ENCODE measurements around the gene VCAN. TPM values are rescaled to one million over a fixed set of nuclear protein-coding genes. Genes with fewer than 3 reads are reported as not detected.
A peak's percentile ranks its signal among the peaks of the same experiment; 100 is the strongest.

Gene VCAN
- total RNA-seq, 1 donor from 2014 or later = 341 TPM

DNA sequence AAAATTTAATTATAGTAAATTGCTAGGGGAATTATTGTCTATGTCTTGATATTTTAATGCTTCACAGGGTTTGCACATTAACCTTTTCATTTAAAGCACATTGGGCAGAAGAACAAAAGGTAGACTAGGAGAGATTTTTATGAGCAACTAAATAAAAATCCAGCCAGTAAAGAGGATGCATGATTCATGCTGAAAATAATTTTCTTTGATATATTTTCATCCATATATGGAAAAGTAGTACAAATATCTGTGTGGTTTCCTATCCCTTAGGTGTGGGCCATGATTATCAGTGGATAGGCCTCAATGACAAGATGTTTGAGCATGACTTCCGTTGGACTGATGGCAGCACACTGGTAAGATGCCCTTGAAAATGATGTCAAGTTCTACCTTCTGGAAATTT is 83.1 kb downstream of the VCAN start:
- Mint-ChIP-seq H3K4me1 (ENCODE audit: unreplicated experiment) (peaks cover 23% of the 10 kb centered on the region), H3K9me3 (no peaks in the 10 kb centered on the region), H3K27me3 (no peaks in the 10 kb centered on the region), H3K4me3 (no peak overlapping the region), H3K27ac (no peak overlapping the region), H3K36me3 (peaks cover 34% of the 10 kb centered on the region)
- TF ChIP-seq, protein P1, sequence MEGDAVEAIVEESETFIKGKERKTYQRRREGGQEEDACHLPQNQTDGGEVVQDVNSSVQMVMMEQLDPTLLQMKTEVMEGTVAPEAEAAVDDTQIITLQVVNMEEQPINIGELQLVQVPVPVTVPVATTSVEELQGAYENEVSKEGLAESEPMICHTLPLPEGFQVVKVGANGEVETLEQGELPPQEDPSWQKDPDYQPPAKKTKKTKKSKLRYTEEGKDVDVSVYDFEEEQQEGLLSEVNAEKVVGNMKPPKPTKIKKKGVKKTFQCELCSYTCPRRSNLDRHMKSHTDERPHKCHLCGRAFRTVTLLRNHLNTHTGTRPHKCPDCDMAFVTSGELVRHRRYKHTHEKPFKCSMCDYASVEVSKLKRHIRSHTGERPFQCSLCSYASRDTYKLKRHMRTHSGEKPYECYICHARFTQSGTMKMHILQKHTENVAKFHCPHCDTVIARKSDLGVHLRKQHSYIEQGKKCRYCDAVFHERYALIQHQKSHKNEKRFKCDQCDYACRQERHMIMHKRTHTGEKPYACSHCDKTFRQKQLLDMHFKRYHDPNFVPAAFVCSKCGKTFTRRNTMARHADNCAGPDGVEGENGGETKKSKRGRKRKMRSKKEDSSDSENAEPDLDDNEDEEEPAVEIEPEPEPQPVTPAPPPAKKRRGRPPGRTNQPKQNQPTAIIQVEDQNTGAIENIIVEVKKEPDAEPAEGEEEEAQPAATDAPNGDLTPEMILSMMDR (conservative IDR thresholded peaks at IDR 0.05) = no peak
- no peak for DNase-seq (ENCODE audit: extremely low spot score, unreplicated experiment)

- Mint-ChIP-seq H3K27me3 (no peaks in the 10 kb centered on the region), H3K9me3 (no peaks in the 10 kb centered on the region), H3K27ac (no peak overlapping the region)
Observed at GRCh38 chr5:83555263-83555662, 83.7 kb downstream of the VCAN start.

GRCh38 chr5:83556190-83556589 is 84.6 kb downstream of the VCAN start:
- H3K27ac Mint-ChIP-seq = no peak overlapping the region
- no peaks in the 10 kb centered on the region for H3K27me3 Mint-ChIP-seq
- peaks cover 43% of the 10 kb centered on the region for H3K36me3 Mint-ChIP-seq
- H3K4me1 Mint-ChIP-seq (ENCODE audit: unreplicated experiment) = peaks cover 33% of the 10 kb centered on the region
- H3K4me3 Mint-ChIP-seq = no peak overlapping the region
- TF ChIP-seq, protein P1 (conservative IDR thresholded peaks at IDR 0.05) = no peak
- DNase-seq (ENCODE audit: extremely low spot score, unreplicated experiment) = no peak
- H3K9me3 Mint-ChIP-seq = no peaks in the 10 kb centered on the region

More at GRCh38 chr5:83555263-83555662, 83.7 kb downstream of the VCAN start:
- Mint-ChIP-seq H3K4me3 (no peak overlapping the region), H3K4me1 (ENCODE audit: unreplicated experiment) (peaks cover 24% of the 10 kb centered on the region), H3K36me3 (peaks cover 34% of the 10 kb centered on the region)
- DNase-seq (ENCODE audit: extremely low spot score, unreplicated experiment) = no peak
- TF ChIP-seq, protein P1 (conservative IDR thresholded peaks at IDR 0.05) = no peak

- peaks cover 52% of the 10 kb centered on the region for H3K4me1 Mint-ChIP-seq (ENCODE audit: unreplicated experiment)
Observed at GRCh38 chr5:83559118-83559785, 87.7 kb downstream of the VCAN start.

DNA sequence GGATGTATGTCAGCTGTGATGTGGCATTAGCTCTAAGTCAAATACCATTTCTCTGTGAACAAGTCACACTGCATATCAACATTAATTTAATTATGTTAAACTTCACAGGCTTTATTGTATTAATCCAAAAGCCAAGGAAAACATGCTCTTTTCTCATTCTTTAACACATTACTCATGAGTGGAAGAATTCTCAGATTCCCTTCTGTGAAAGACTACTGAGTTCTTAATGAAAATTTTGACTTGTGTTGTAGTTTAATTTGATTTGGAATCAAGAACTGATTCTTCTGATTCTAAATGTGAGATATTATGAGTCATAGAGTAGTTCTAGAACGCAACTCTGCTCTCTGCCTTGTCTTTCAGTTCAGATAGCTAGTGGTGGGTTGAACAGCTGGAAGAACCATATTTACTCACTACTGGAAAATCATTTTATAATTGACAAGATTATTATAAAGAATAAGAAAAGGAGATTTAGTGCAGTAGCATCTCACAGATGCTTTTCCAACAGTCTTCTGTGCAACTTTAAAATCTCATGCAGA is 90.6 kb downstream of the VCAN start:
- Mint-ChIP-seq H3K4me3 (no peak overlapping the region), H3K27me3 (no peaks in the 10 kb centered on the region), H3K9me3 (no peaks in the 10 kb centered on the region), H3K4me1 (ENCODE audit: unreplicated experiment) (peaks cover 53% of the 10 kb centered on the region), H3K27ac (no peak overlapping the region), H3K36me3 (peaks cover 34% of the 10 kb centered on the region)
- no peak for DNase-seq (ENCODE audit: extremely low spot score, unreplicated experiment)
- TF ChIP-seq, protein P1 (conservative IDR thresholded peaks at IDR 0.05) = no peak

More at GRCh38 chr5:83559118-83559785, 87.7 kb downstream of the VCAN start:
- H3K27me3 Mint-ChIP-seq = no peaks in the 10 kb centered on the region
- H3K36me3 Mint-ChIP-seq = peaks cover 37% of the 10 kb centered on the region
- no peak for DNase-seq (ENCODE audit: extremely low spot score, unreplicated experiment)
- H3K27ac Mint-ChIP-seq = no peak overlapping the region
- H3K9me3 Mint-ChIP-seq = no peaks in the 10 kb centered on the region
- TF ChIP-seq, protein P1 (conservative IDR thresholded peaks at IDR 0.05) = no peak
- H3K4me3 Mint-ChIP-seq = peak overlapping the region; percentile 15

Data from type B pancreatic cell (in vitro differentiated cells).